NCI-H128 (cell line): ENCODE measurements around the gene CHRNA3.

ENCODE experiments used
- DNase-seq: peaks from one replicate; lab custom pipeline; 2025; ENCODE audit not compliant: unreplicated experiment; lab: John Stamatoyannopoulos, UW

CHRNA3 gene

GRCh38 chr15:78637776-78638435 lies 17.1 kb upstream of the CHRNA3 start:
- DNase-seq = no peak

- no peak for DNase-seq
These were observed 15.6 kb upstream of the CHRNA3 start for GRCh38 chr15:78636378-78636859.

- no peak for DNase-seq
These were observed 14.6 kb upstream of the CHRNA3 start for GRCh38 chr15:78635346-78635745.

- no peak for DNase-seq
These were observed 13.7 kb upstream of the CHRNA3 start for GRCh38 chr15:78634210-78635145.

GRCh38 chr15:78633348-78633747 lies 12.6 kb upstream of the CHRNA3 start:
- DNase-seq = no peak

GRCh38 chr15:78630886-78631633 lies 10.3 kb upstream of the CHRNA3 start:
- no peak for DNase-seq

- DNase-seq = no peak
These were observed 8.9 kb upstream of the CHRNA3 start for GRCh38 chr15:78629716-78630065.

GRCh38 chr15:78629031-78629715 lies 8.4 kb upstream of the CHRNA3 start:
- DNase-seq = no peak

GRCh38 chr15:78628227-78628626 lies 7.4 kb upstream of the CHRNA3 start:
- no peak for DNase-seq

GRCh38 chr15:78627348-78627747 lies 6.6 kb upstream of the CHRNA3 start:
- no peak for DNase-seq

- no peak for DNase-seq
These were observed 5.7 kb upstream of the CHRNA3 start for GRCh38 chr15:78626381-78626995.

GRCh38 chr15:78625606-78626280 lies 4.9 kb upstream of the CHRNA3 start:
- DNase-seq = no peak

GRCh38 chr15:78624651-78625590 lies 4.1 kb upstream of the CHRNA3 start:
- no peak for DNase-seq

- no peak for DNase-seq
These were observed 3.1 kb upstream of the CHRNA3 start for GRCh38 chr15:78623786-78624497.

GRCh38 chr15:78621810-78622402 lies 1.1 kb upstream of the CHRNA3 start:
- no peak for DNase-seq

- DNase-seq = no peak
These were observed 722 bp downstream of the CHRNA3 start for GRCh38 chr15:78620021-78620526.
